ENCODE data around the gene CCSER1.

CCSER1 gene

DNA sequence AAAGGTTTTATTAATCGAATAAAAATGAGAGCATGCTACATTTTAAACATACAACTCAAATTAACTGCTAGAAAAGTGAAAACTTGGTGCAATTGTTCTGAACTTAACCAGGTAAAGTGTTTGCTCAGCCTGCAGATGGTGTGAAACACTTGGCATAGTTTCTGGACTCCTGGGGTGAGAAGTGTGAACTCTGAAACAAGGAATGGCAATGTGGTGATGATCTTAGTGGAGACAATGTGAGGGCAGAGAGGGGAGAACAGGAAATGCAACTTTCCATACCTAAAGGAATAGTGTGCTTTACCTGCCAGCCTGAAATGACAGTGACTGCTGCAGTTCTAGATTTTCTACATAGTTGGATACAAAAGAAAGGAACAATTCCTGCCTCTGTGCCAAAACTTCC, 57.4 kb downstream of the CCSER1 start:
- H3K79me2 ChIP-seq (ENCODE audit: insufficient read depth, low read length) = no peaks in the 10 kb centered on the region
- no peak overlapping the region for H2AFZ ChIP-seq (ENCODE audit: low read length)
- H3K4me2 ChIP-seq (ENCODE audit: low read length) = no peak overlapping the region
- H3K27ac ChIP-seq (ENCODE audit: low read depth, low read length, poor library complexity, severe bottlenecking) = no peak overlapping the region
- no peaks in the 10 kb centered on the region for H3K27me3 ChIP-seq (ENCODE audit: insufficient read depth, low read length)
- no peak for TF ChIP-seq CTCF (IDR thresholded peaks at IDR 0.05; ENCODE audit: low read length)
- no peak for TF ChIP-seq EZH2 (IDR thresholded peaks at IDR 0.05; ENCODE audit: borderline replicate concordance, low read length)
- H3F3A ChIP-seq (ENCODE audit: insufficient read depth, low read length) = no peaks in the 10 kb centered on the region
- H3K9me2 ChIP-seq (ENCODE audit: low read depth, low read length) = no peaks in the 10 kb centered on the region
- H3K9me3 ChIP-seq (ENCODE audit: low read length) = no peaks in the 10 kb centered on the region
- H3K36me3 ChIP-seq (ENCODE audit: insufficient read depth, low read length) = no peaks in the 10 kb centered on the region
- no peaks in the 10 kb centered on the region for H3K4me1 ChIP-seq (ENCODE audit: insufficient read depth, low read length, severe bottlenecking)
- no peak overlapping the region for H3K9ac ChIP-seq (ENCODE audit: low read length)
- H4K20me1 ChIP-seq (ENCODE audit: insufficient read depth, low read length) = no peaks in the 10 kb centered on the region
- H3K4me3 ChIP-seq (ENCODE audit: low read depth, low read length, poor library complexity, severe bottlenecking) = no peak overlapping the region

DNA sequence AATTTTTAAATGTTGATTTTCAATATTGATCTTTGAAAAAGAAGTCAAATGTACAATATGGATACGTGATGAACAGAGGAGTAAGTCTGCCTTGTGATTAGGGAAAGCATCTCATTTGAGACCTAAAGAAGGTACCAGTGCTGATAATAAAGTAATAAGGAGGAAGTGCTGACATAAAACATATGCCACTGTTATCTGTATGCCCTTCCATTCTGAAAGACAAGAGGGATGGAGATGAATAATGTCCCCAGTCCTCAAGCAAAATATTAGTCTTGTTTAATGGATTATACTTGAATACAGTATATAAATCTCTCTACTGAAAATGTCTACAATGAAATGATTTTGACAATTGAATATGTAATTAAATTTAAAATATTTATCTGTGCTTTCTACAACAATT, 58.2 kb downstream of the CCSER1 start:
- H2AFZ ChIP-seq (ENCODE audit: low read length) = no peak overlapping the region
- H3K9me3 ChIP-seq (ENCODE audit: low read length) = no peaks in the 10 kb centered on the region
- no peak overlapping the region for H3K4me3 ChIP-seq (ENCODE audit: low read depth, low read length, poor library complexity, severe bottlenecking)
- no peak overlapping the region for H3K27ac ChIP-seq (ENCODE audit: low read depth, low read length, poor library complexity, severe bottlenecking)
- no peak overlapping the region for H3K4me2 ChIP-seq (ENCODE audit: low read length)
- no peaks in the 10 kb centered on the region for H3K4me1 ChIP-seq (ENCODE audit: insufficient read depth, low read length, severe bottlenecking)
- no peaks in the 10 kb centered on the region for H4K20me1 ChIP-seq (ENCODE audit: insufficient read depth, low read length)
- no peaks in the 10 kb centered on the region for H3K27me3 ChIP-seq (ENCODE audit: insufficient read depth, low read length)
- TF ChIP-seq EZH2 (IDR thresholded peaks at IDR 0.05; ENCODE audit: borderline replicate concordance, low read length) (no peak), CTCF (IDR thresholded peaks at IDR 0.05; ENCODE audit: low read length) (no peak)
- no peak overlapping the region for H3K9ac ChIP-seq (ENCODE audit: low read length)
- H3K9me2 ChIP-seq (ENCODE audit: low read depth, low read length) = no peaks in the 10 kb centered on the region
- no peaks in the 10 kb centered on the region for H3K36me3 ChIP-seq (ENCODE audit: insufficient read depth, low read length)
- no peaks in the 10 kb centered on the region for H3K79me2 ChIP-seq (ENCODE audit: insufficient read depth, low read length)
- no peaks in the 10 kb centered on the region for H3F3A ChIP-seq (ENCODE audit: insufficient read depth, low read length)

DNA sequence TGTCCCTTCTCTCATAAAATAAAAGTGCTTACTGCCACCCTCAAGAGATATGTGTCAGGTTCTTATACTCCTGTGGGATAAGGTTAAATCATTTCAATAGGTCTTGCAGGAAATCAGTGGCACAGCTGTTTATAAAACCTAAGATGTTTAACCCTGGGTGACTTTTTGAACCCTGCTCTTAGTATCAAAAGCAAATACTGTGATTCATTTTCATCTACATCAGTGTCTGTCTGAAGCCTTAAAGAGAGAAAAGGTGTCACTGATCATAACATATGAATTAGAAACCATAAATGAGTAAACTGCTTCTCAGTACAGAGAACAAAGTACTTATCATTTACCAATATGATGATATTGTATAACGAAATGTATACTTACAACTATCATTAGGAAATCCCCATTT, 59.0 kb downstream of the CCSER1 start:
- no peaks in the 10 kb centered on the region for H3K27me3 ChIP-seq (ENCODE audit: insufficient read depth, low read length)
- no peaks in the 10 kb centered on the region for H3F3A ChIP-seq (ENCODE audit: insufficient read depth, low read length)
- TF ChIP-seq CTCF (IDR thresholded peaks at IDR 0.05; ENCODE audit: low read length) (no peak), EZH2 (IDR thresholded peaks at IDR 0.05; ENCODE audit: borderline replicate concordance, low read length) (no peak)
- no peak overlapping the region for H2AFZ ChIP-seq (ENCODE audit: low read length)
- H3K9me3 ChIP-seq (ENCODE audit: low read length) = no peaks in the 10 kb centered on the region
- H3K79me2 ChIP-seq (ENCODE audit: insufficient read depth, low read length) = no peaks in the 10 kb centered on the region
- no peak overlapping the region for H3K4me3 ChIP-seq (ENCODE audit: low read depth, low read length, poor library complexity, severe bottlenecking)
- no peaks in the 10 kb centered on the region for H3K9me2 ChIP-seq (ENCODE audit: low read depth, low read length)
- H3K4me1 ChIP-seq (ENCODE audit: insufficient read depth, low read length, severe bottlenecking) = no peaks in the 10 kb centered on the region
- no peak overlapping the region for H3K27ac ChIP-seq (ENCODE audit: low read depth, low read length, poor library complexity, severe bottlenecking)
- no peak overlapping the region for H3K4me2 ChIP-seq (ENCODE audit: low read length)
- H4K20me1 ChIP-seq (ENCODE audit: insufficient read depth, low read length) = no peaks in the 10 kb centered on the region
- H3K36me3 ChIP-seq (ENCODE audit: insufficient read depth, low read length) = no peaks in the 10 kb centered on the region
- no peak overlapping the region for H3K9ac ChIP-seq (ENCODE audit: low read length)

Data from OCI-LY1 (cell line).